Prostate gland (tissue), 2 donors: ENCODE measurements around the gene EXO5.

Experiments
- POLR2A ChIP-seq: fragments of 450-650 bp; IDR thresholded peaks from one replicate; pipeline ENCODE4 v1.6.1; 2016; ENCODE audit warnings: antibody characterized with exemption, mild to moderate bottlenecking
- POLR2AphosphoS5 ChIP-seq: sonication (generic); formaldehyde crosslinking; IDR thresholded peaks from one replicate; pipeline ENCODE4 v1.6.1; 2017; ENCODE audit warnings: antibody characterized with exemption
- TF ChIP-seq, protein P1 (sequence below), 4 experiments: fragments of 200-600 bp in 2 of 4; fragments of 450-650 bp in 2 of 4; sonication (generic) in 2 of 4; IDR thresholded peaks; 1 replicate in 3 of 4; 2 replicates in 1 of 4; pipeline ENCODE4 v1.5.1; 2016 to 2019; ENCODE audit warnings: antibody characterized with exemption in 4 of 4, mild to moderate bottlenecking in 2 of 4, moderate library complexity in 2 of 4

DNA sequence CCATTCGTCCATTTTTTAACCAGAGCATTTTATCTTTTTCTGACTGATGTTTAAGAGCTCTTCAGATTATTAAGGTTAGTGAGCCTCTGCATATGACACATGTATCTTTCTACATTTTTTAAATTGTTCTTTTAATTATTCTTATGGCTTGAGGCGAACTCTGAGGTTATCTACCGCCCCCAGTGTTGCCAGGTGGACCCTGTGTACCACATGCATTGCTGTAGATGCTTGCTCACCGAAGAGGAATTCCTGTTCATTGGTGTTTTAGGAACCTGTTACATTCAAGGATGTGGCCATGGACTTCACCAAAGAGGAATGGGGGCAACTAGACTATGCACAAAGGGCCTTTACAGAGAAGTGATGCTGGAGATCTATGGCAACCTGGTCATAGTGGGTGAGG lies 54.7 kb downstream of the EXO5 start:
- TF ChIP-seq, protein P1, sequence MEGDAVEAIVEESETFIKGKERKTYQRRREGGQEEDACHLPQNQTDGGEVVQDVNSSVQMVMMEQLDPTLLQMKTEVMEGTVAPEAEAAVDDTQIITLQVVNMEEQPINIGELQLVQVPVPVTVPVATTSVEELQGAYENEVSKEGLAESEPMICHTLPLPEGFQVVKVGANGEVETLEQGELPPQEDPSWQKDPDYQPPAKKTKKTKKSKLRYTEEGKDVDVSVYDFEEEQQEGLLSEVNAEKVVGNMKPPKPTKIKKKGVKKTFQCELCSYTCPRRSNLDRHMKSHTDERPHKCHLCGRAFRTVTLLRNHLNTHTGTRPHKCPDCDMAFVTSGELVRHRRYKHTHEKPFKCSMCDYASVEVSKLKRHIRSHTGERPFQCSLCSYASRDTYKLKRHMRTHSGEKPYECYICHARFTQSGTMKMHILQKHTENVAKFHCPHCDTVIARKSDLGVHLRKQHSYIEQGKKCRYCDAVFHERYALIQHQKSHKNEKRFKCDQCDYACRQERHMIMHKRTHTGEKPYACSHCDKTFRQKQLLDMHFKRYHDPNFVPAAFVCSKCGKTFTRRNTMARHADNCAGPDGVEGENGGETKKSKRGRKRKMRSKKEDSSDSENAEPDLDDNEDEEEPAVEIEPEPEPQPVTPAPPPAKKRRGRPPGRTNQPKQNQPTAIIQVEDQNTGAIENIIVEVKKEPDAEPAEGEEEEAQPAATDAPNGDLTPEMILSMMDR (IDR thresholded peaks at IDR 0.05), result no peak
- TF ChIP-seq POLR2A, result no peak
- TF ChIP-seq POLR2AphosphoS5, result no peak
